ENCODE results near the gene GRM7. TPM values are rescaled to one million over a fixed set of nuclear protein-coding genes. Genes with fewer than 3 reads are reported as not detected.

GRM7 gene
- total RNA-seq, 1 experiment from 2014 or later = not detected

DNA sequence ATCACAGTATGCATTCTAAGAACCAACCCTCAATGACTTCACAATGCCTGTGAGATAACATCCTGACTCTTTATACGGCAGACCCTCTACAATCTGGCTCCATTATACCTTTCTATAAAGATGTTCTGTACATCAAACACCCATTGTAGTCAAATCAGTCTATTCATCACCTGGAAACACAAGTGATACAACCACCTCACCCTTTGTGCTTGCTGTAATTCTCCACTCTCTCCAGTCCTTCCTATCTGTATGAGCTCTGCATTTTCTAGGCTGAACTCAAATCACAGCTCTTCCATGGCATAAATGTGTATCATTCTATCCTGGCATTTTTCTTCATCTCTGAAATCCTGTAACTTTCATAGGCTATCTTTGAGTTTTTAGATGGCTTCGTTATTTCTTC, 539.4 kb downstream of the GRM7 start:
- ChIA-PET POLR2A (ENCODE audit: low non-redundant PET) (no interaction called here), CTCF (no interaction called here)
- BruUV-seq (replicated peaks) = no TSS peak
- TF ChIP-seq, protein P1, sequence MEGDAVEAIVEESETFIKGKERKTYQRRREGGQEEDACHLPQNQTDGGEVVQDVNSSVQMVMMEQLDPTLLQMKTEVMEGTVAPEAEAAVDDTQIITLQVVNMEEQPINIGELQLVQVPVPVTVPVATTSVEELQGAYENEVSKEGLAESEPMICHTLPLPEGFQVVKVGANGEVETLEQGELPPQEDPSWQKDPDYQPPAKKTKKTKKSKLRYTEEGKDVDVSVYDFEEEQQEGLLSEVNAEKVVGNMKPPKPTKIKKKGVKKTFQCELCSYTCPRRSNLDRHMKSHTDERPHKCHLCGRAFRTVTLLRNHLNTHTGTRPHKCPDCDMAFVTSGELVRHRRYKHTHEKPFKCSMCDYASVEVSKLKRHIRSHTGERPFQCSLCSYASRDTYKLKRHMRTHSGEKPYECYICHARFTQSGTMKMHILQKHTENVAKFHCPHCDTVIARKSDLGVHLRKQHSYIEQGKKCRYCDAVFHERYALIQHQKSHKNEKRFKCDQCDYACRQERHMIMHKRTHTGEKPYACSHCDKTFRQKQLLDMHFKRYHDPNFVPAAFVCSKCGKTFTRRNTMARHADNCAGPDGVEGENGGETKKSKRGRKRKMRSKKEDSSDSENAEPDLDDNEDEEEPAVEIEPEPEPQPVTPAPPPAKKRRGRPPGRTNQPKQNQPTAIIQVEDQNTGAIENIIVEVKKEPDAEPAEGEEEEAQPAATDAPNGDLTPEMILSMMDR (conservative IDR thresholded peaks at IDR 0.05; ENCODE audit: low read depth, low read length) = no peak
- TF ChIP-seq EZH2 (IDR thresholded peaks at IDR 0.05; ENCODE audit: borderline replicate concordance, low read depth, low read length, poor library complexity, severe bottlenecking) = no peak
- intact Hi-C loops (cut with micrococcal nuclease; ENCODE audit: unreplicated experiment) = no loop called here
- Histone ChIP-seq H3K27ac (ENCODE audit: low read depth, low read length, poor library complexity, severe bottlenecking) (no peak overlapping the region), H3K9me3 (ENCODE audit: low read depth, low read length, poor library complexity, severe bottlenecking) (no peaks in the 10 kb centered on the region), H3K4me1 (ENCODE audit: insufficient read depth, low read length, poor library complexity, severe bottlenecking) (no peaks in the 10 kb centered on the region), H3K4me3 (ENCODE audit: low read depth, low read length, poor library complexity, severe bottlenecking) (no peak overlapping the region), H3K36me3 (ENCODE audit: insufficient read depth, low read length, poor library complexity, severe bottlenecking) (no peaks in the 10 kb centered on the region), H3K27me3 (replicated peaks; ENCODE audit: insufficient read depth, low read depth, low read length, poor library complexity) (no peaks in the 10 kb centered on the region)
- DNase-seq (ENCODE audit: low spot score) = no peak

DNA sequence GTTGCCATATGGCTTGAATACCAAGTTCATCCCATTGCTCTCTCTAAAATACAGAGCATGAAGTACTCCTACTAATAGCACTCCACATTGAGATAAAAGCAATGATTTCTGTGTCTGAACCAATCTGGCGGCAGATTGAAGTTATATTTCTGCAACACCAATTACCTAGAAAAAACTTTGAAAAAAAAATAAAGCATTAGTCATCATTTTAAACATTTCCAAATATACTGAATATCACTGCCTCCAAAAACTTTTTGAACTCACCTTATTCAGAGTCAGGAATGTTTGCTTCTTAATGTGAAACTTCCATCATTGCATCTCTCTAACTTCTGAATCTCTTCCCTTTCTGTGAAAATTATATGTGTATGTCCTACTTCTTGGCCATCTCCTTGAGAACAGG, 540.5 kb downstream of the GRM7 start:
- POLR2A ChIA-PET (ENCODE audit: low non-redundant PET) = no interaction called here
- no peaks in the 10 kb centered on the region for H3K9me3 ChIP-seq (ENCODE audit: low read depth, low read length, poor library complexity, severe bottlenecking)
- no peaks in the 10 kb centered on the region for H3K27me3 ChIP-seq (replicated peaks; ENCODE audit: insufficient read depth, low read depth, low read length, poor library complexity)
- no peaks in the 10 kb centered on the region for H3K36me3 ChIP-seq (ENCODE audit: insufficient read depth, low read length, poor library complexity, severe bottlenecking)
- H3K4me3 ChIP-seq (ENCODE audit: low read depth, low read length, poor library complexity, severe bottlenecking) = no peak overlapping the region
- TF ChIP-seq, protein P1 (conservative IDR thresholded peaks at IDR 0.05; ENCODE audit: low read depth, low read length) = no peak
- TF ChIP-seq EZH2 (IDR thresholded peaks at IDR 0.05; ENCODE audit: borderline replicate concordance, low read depth, low read length, poor library complexity, severe bottlenecking) = no peak
- no peak for DNase-seq (ENCODE audit: low spot score)
- intact Hi-C loops (cut with micrococcal nuclease; ENCODE audit: unreplicated experiment) = no loop called here
- no peaks in the 10 kb centered on the region for H3K4me1 ChIP-seq (ENCODE audit: insufficient read depth, low read length, poor library complexity, severe bottlenecking)
- no peak overlapping the region for H3K27ac ChIP-seq (ENCODE audit: low read depth, low read length, poor library complexity, severe bottlenecking)
- no TSS peak for BruUV-seq (replicated peaks)
- CTCF ChIA-PET = no interaction called here

DNA sequence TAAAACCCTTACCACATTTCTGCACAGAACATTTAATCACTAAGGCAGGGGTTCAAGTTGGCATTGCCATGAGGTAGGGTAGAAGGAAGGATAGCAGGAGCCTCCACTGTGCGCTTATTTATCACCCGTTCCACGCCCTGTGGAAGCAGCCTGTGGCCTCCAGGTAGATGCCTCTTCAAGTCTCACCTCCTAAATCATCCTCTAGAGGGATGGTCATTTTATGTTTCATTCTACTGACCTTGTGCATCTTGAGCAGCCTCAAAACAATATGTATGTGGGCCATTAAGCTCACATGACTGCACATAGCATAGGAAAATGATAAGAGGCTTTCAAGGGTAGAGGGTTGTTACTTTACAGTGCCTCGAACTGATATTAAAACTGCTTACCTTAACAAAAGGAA, 546.2 kb downstream of the GRM7 start:
- H3K36me3 ChIP-seq (ENCODE audit: insufficient read depth, low read length, poor library complexity, severe bottlenecking) = no peaks in the 10 kb centered on the region
- CTCF ChIA-PET = no interaction called here
- H3K27ac ChIP-seq (ENCODE audit: low read depth, low read length, poor library complexity, severe bottlenecking) = no peak overlapping the region
- DNase-seq (ENCODE audit: low spot score) = no peak
- no peaks in the 10 kb centered on the region for H3K27me3 ChIP-seq (replicated peaks; ENCODE audit: insufficient read depth, low read depth, low read length, poor library complexity)
- no peak overlapping the region for H3K4me3 ChIP-seq (ENCODE audit: low read depth, low read length, poor library complexity, severe bottlenecking)
- no TSS peak for BruUV-seq (replicated peaks)
- POLR2A ChIA-PET (ENCODE audit: low non-redundant PET) = no interaction called here
- TF ChIP-seq EZH2 (IDR thresholded peaks at IDR 0.05; ENCODE audit: borderline replicate concordance, low read depth, low read length, poor library complexity, severe bottlenecking) = no peak
- TF ChIP-seq, protein P1 (conservative IDR thresholded peaks at IDR 0.05; ENCODE audit: low read depth, low read length) = no peak
- H3K4me1 ChIP-seq (ENCODE audit: insufficient read depth, low read length, poor library complexity, severe bottlenecking) = no peaks in the 10 kb centered on the region
- intact Hi-C loops (cut with micrococcal nuclease; ENCODE audit: unreplicated experiment) = no loop called here
- no peaks in the 10 kb centered on the region for H3K9me3 ChIP-seq (ENCODE audit: low read depth, low read length, poor library complexity, severe bottlenecking)

Data from A673 (cell line).